GM13977 (cell line): Measurements from ENCODE around the gene KIF24.

Experiments
- DNase-seq: peaks from one replicate; pipeline ENCODE4 v3.0.0; 2012; ENCODE audit warnings: low spot score
- CTCF ChIP-seq: IDR thresholded peaks from 2 replicates; pipeline ENCODE4 v1.5.1; 2012; ENCODE audit warnings: mild to moderate bottlenecking, control low read depth; ENCODE audit not compliant: insufficient read depth; ENCODE audit errors: extremely low read depth, missing control alignments
- in situ Hi-C: fragments of 300-500 bp; cut with MboI; formaldehyde crosslinking; loops from one replicate; pipeline ENCODE4 v1.12.0; 2022; ENCODE audit warnings: low sequenced_read_pairs, low pct_unique_long_range_greater_than_20kb, mixed read lengths, inconsistent platforms; ENCODE audit not compliant: unreplicated experiment

Gene KIF24

GRCh38 chr9:34279411-34279810 lies 49.7 kb downstream of the KIF24 start:
- DNase-seq, result no peak
- no peak for TF ChIP-seq CTCF
- in situ Hi-C loops, result no loop called here
